Measurements from ENCODE around the gene AMMECR1L.
"Not testable (repeated sequence)": the region's sequence is repeated elsewhere in the genome, so short reads cannot be mapped to it uniquely, and the experiment has no call there.

AMMECR1L gene

GRCh38 chr2:127886593-127886935 lies 808 bp upstream of the AMMECR1L start:
- not testable (repeated sequence) for DNase-seq

- DNase-seq = not testable (repeated sequence)
Measured at GRCh38 chr2:127884861-127885740, 655 bp downstream of the AMMECR1L start.

GRCh38 chr2:127884436-127884835 lies 1.3 kb downstream of the AMMECR1L start:
- peak; percentile 53 for DNase-seq

- no peak for DNase-seq
Measured at GRCh38 chr2:127879899-127880298, 5.9 kb downstream of the AMMECR1L start.

GRCh38 chr2:127877626-127878025 lies 8.1 kb downstream of the AMMECR1L start:
- DNase-seq = no peak

DNA sequence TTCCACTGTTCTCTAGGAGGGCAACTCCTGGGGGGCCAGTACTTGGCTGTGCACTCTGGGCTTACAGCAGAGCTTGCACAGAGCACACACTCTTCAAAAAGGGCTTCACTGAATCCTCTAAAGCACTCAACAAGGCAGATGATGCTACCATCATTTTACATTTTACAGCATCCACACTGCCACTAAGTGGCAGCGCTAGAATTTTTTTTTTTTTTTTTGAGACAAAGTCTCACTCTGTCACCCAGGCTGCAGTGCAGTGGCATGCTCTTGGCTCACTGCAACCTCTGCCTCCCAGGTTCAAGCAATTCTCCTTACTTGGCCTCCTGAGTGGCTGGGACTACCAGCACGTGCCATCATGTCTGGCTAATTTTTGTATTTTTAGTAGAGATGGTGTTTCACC lies 8.6 kb downstream of the AMMECR1L start:
- DNase-seq = no peak

DNA sequence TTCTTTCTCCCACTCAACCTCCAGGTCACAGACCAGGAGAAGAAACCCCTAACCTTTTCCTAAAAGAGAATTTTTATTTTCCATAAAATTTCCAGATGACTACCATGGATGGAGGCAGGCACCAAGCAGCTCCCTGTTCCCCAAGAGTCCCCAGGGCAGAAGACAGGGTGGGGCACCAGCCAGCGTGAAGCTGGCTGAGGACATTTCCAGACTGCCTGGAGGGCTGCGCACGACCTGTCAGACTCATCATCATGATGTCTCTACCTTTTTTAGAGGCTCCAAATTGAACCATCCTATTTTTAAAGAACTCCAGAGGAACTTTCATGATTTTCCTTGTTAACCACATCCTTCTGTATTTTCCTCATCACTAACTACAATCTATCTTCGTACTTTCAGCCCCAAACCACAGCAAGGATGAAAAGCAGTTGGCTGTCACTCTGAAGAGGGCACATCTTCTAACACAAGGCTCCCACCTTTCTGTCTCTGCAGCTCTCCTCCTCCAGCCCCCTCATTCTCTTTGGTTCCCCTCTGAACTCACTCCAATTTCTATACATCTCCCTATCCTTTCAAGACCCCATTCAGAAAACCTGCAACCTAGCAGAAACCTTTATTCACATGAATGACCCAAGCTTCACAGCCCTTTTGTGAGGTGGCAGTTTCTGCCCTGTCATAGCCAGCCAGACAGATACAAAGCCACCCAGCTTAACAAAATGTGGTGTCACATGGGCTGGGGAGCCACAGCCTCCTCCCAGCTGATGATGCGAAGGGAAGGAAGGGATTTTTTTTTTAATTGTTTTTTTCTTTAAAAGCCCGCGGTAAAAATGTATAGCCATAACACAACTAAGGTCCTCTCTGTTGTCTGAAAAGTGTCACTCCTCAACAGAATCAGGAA lies 11.1 kb downstream of the AMMECR1L start:
- DNase-seq = no peak

GRCh38 chr2:127873707-127874303 lies 12.0 kb downstream of the AMMECR1L start:
- no peak for DNase-seq

DNA sequence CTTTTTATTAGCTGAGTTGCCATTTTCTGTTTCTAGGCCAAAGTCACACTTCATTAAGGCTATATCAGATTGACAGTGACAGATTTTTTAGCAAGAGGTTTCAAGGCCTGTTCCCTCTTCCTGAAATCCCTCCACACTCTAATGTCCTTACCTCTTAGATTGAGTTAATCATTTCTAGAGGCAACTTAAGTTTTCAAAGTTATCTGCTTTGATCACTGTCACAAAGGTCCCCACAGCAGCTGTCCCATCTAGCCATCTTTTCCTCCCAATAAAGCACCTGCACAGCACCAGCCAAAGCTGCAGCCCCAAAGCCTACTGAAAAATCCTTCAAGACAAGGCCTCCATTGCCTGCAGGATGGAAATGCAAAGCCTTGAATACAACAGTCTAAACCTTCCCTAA lies 13.4 kb downstream of the AMMECR1L start:
- DNase-seq = no peak

DNA sequence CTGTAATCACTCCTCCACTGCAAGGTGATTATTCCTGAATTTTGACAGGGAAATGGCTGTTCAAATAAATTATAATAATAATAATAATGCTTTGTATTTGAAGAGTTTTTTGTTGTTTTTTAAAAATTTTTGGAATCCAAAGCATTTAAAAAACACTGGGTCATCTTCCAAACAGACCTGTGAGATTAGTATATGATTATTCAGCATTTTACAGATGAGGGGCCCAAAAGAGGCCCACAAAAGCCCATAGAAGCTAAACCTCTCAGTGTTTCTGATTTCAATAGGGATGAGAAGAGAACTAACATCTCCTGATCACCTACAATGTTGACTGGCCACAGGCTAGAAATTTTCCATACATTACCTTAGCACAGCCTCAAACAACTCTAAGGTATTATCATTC lies 19.8 kb downstream of the AMMECR1L start:
- DNase-seq = no peak

GRCh38 chr2:127864877-127865276 lies 20.9 kb downstream of the AMMECR1L start:
- DNase-seq = no peak

DNA sequence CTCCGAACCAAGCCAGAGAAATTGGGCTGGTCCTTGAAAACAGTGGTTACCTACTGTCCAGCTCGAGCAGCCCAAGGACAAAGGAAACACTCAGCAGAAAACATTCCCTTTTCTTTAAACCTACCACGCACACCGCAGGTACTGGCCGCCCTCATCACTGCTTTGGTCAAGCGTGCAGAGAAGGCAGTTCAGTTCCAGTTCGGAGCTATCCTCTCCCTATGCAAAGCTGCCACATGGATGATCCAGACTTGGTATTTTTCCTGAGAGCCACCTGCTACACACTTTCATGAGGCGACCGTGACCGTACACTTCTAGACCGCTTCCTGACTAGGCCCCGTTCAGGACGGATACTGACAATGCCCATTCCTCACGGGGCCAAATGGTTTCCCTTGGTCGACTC lies 23.5 kb downstream of the AMMECR1L start:
- DNase-seq = no peak

DNA sequence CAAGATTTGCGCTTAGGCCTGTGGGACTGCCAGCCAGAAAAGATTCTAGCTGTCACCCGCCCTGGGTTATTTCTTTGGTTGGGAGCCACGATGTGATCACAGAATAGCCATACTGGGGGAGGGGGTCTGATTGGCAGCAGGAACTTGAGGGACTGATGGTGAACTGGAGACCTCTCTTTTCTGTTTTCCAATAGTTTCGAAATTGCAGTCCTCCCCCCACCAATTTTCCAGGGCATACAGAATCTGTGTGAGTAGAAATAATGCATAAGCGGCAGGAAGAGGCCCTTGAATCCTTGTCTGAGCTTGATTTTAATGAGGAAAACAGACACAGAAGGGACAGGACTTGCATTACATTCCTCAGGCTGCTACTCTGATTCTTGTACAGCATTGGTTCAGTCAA lies 25.6 kb downstream of the AMMECR1L start:
- DNase-seq = no peak

GRCh38 chr2:127859712-127860085 lies 26.1 kb downstream of the AMMECR1L start:
- DNase-seq = no peak

- peak; percentile 13 for DNase-seq
Measured at GRCh38 chr2:127857265-127857808, 28.4 kb downstream of the AMMECR1L start.

DNA sequence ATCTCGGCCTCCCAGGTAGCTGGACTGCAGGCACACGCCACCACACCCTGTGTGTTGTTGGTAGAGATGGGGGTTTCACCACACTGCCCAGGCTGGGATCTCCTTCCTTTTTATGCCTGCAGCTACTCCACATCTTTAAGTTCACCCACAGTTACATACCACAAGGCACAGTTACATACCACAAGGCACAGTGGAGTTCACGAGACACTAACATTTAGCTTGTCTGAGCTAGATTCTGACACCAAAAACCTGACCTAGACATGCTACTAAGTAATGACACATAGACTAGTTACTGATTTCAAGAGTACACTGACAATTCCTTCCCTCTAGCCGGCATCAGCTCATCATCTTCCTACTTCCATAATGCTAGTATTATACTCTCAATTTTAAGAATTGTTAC lies 32.1 kb downstream of the AMMECR1L start:
- no peak for DNase-seq

DNA sequence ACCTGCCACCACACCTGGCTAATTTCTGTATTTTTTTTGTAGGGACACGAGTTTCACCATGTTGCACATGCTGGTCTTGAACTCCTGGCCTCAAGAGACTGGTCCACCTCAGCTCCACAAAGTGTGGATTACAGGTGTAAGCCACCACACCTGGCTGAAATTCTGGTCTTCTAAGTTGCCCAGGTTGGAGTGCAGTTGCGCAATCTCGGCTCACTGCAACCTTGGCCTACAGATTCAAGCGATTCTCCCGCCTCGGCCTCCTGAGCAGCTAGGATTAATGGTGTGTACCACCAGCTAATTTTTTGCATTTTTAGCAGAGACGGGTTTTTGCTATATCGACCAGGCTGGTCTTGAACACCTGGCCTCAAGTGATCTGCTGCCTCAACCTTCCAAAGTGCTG lies 33.4 kb downstream of the AMMECR1L start:
- no peak for DNase-seq

DNA sequence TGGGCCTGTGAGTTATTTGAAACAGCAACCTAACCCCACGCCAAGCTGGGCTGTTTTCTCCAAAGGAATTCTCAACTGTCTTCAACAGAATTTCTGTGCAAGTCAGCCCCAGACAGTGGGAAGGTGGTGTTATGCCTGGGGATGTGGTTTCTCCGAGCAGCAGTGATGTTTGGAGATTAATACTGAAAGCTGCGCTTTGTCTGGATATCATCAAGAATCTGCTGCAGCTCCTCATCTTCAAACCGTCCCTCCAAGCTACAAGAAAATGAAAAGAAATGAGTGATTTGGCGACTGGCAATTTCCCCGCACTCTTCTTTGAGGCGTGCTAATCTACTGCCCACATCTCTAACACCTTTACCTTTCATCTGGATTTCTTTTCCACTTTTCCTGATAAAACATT lies 37.8 kb downstream of the AMMECR1L start:
- no peak for DNase-seq

- DNase-seq = no peak
Measured at GRCh38 chr2:127844973-127845372, 40.8 kb downstream of the AMMECR1L start.

DNA sequence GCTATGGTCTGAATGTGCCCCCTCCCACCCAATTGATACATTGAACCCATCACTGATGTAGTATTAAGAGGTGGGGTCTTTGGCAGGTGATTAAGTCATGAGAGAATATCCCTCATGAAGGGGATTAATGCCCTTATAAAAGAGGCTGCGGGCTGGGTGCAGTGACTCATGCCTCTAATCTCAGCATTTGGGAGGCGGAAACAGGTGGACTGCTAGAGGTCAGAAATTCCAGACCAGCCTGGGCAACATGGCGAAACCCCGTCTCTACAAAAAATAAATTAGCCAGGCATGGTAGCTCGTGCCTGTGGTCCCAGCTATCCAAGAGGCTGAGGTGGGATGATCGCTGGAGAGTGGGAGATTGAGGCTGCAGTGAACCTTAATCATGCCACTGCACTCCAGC lies 42.1 kb downstream of the AMMECR1L start:
- DNase-seq = no peak

DNA sequence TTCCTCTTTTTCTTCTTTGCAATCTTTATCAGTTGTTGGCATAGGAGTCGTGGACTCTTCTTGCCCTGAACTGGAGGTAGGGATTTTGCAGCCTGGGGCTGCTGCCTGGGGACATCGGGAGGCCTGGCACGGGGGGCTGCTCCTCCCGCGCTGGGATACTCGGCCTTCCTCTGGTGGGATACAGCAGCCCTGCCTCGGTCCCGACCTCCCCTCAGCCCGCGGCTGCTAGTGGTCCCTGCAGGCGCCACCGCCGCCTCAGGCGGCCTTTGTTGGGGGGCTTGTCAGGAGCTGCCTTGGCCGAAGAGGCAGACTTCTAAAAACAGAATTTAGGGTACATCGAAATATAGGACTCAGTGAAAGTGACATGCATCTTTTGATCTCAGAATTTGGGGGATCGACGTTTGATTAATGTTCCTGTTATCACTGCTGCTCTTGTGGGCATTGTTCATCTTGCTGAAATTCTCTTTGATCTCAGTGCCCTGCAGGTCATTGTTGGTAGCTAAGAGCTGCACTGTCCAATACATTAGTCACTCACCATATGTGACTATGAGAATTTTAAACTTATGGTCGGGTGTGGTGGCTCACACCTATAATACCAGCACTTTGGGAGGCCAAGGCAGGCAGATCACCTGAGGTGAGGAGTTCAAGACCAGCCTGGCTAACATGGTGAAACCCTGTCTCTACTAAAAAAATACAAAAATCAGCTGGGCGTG lies 44.1 kb downstream of the AMMECR1L start:
- DNase-seq = no peak

DNA sequence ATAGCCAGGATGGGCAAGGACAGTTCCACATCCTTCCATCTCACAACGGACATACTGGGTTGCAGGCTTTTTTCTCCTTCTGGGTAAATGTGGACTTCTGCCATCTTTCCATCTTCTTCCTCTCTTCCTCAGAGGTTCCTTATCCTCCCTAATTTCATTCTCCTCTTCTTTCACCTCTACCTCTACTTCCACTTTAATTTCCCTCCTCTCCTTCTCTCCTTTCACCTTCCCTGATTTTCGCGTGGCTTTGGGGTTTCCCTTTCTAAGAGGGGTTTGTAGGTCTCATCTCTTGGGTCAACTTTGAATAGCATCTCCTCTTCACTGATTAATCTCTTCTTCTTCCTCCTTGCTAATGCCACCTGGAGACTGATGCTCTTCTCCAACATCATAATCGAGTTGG lies 44.9 kb downstream of the AMMECR1L start:
- DNase-seq = no peak

DNA sequence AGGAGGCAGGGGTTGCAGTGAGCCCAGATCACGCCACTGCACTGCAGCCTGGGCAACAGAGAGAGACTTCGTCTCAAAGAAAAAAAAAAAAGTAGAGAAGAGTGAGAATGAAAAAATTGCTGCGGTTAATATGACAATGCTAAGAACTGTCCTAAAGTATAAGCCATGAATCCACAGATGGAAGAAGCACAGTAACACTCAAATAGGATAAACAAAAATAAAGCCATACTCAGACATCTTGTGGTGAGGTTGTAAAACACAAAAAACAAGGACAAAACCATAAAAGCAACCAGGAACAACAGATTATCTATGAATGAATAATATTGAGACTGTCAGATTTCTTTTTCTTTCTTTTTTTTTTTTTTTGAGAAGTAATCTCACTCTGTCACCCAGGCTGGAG lies 50.8 kb downstream of the AMMECR1L start:
- DNase-seq = no peak

All from HCEC 1CT (cell line).